Mesenchymal stem cell (in vitro differentiated cells and primary cell): Measurements from ENCODE around the gene EXOC3L1.

ENCODE experiments used
- DNase-seq: peaks from one replicate; pipeline ENCODE4 v3.0.0-alpha.2; 2013
- H2AFZ ChIP-seq: one replicate; pipeline ENCODE4 v1.6.1; 2013; ENCODE audit warnings: low read depth, mild to moderate bottlenecking, control low read depth, inconsistent platforms, low read length, moderate library complexity
- H2AK5ac ChIP-seq: 2 replicates; pipeline ENCODE4 v1.6.1; 2013; ENCODE audit warnings: low read length, moderate library complexity, mild to moderate bottlenecking, inconsistent platforms; ENCODE audit not compliant: severe bottlenecking
- H2BK120ac ChIP-seq: one replicate; pipeline ENCODE4 v1.6.1; 2013; ENCODE audit warnings: low read depth, mild to moderate bottlenecking, inconsistent platforms, low read length, moderate library complexity
- H2BK12ac ChIP-seq, 2 experiments: one replicate each; pipeline ENCODE4 v1.6.1; 2013; ENCODE audit warnings: inconsistent platforms in 2 of 2, low read length in 2 of 2, mild to moderate bottlenecking in 2 of 2, moderate library complexity in 2 of 2, control low read depth in 1 of 2
- H2BK15ac ChIP-seq: one replicate; pipeline ENCODE4 v1.6.1; 2013; ENCODE audit warnings: mild to moderate bottlenecking, low read depth, inconsistent platforms; ENCODE audit not compliant: poor library complexity, severe bottlenecking
- H2BK5ac ChIP-seq: 2 replicates; pipeline ENCODE4 v1.6.1; 2013; ENCODE audit warnings: low read depth, mild to moderate bottlenecking, low read length, control low read depth, inconsistent platforms; ENCODE audit not compliant: poor library complexity, severe bottlenecking
- H3K14ac ChIP-seq, 2 experiments: one replicate each; pipeline ENCODE4 v1.6.1; 2013; ENCODE audit warnings: inconsistent platforms in 2 of 2, low read length in 2 of 2, control low read depth in 1 of 2, mild to moderate bottlenecking in 1 of 2, moderate library complexity in 1 of 2
- H3K18ac ChIP-seq, 2 experiments: one replicate each; pipeline ENCODE4 v1.6.1; 2013; ENCODE audit warnings: inconsistent platforms in 2 of 2, low read length in 2 of 2, control low read depth in 1 of 2, low read depth in 1 of 2, mild to moderate bottlenecking in 1 of 2
- H3K23ac ChIP-seq, 2 experiments: one replicate each; pipeline ENCODE4 v1.6.1; 2013; ENCODE audit warnings: inconsistent platforms in 2 of 2, low read length in 2 of 2, mild to moderate bottlenecking in 2 of 2, moderate library complexity in 2 of 2, control low read depth in 1 of 2
- H3K27ac ChIP-seq: 2 replicates; pipeline ENCODE4 v1.5.1; 2013; ENCODE audit warnings: mild to moderate bottlenecking, moderate library complexity, low read length, control low read depth, inconsistent platforms; ENCODE audit not compliant: poor library complexity, severe bottlenecking
- H3K27me3 ChIP-seq, 2 experiments: 2 replicates each; pipeline versions ENCODE4 v1.6.1 to v1.7.0; 2013; ENCODE audit warnings: low read length in 2 of 2, mild to moderate bottlenecking in 2 of 2, moderate library complexity in 2 of 2, control low read depth in 1 of 2, inconsistent platforms in 1 of 2; ENCODE audit not compliant: control insufficient read depth in 1 of 2, insufficient read depth in 1 of 2
- H3K36me3 ChIP-seq, 2 experiments: 2 replicates each; pipeline versions ENCODE4 v1.6.1 to v1.7.0; 2013; ENCODE audit warnings: low read length in 2 of 2, control low read depth in 1 of 2, inconsistent platforms in 1 of 2, low read depth in 1 of 2, mild to moderate bottlenecking in 1 of 2; ENCODE audit not compliant: insufficient read depth in 2 of 2, control insufficient read depth in 1 of 2
- H3K4ac ChIP-seq, 2 experiments: one replicate each; pipeline ENCODE4 v1.6.1; 2013; ENCODE audit warnings: inconsistent platforms in 2 of 2, low read length in 2 of 2, mild to moderate bottlenecking in 2 of 2, moderate library complexity in 2 of 2, control low read depth in 1 of 2, low read depth in 1 of 2
- H3K4me1 ChIP-seq: 2 replicates; pipeline ENCODE4 v1.6.1; 2013; ENCODE audit warnings: low read depth, low read length, control low read depth; ENCODE audit not compliant: control insufficient read depth, insufficient read depth
- H3K4me2 ChIP-seq: 2 replicates; pipeline ENCODE4 v1.6.1; 2013; ENCODE audit warnings: low read length, mild to moderate bottlenecking, inconsistent platforms; ENCODE audit not compliant: poor library complexity, severe bottlenecking
- H3K4me3 ChIP-seq, 2 experiments: 2 replicates each; pipeline versions ENCODE4 v1.5.1 to v1.7.0; 2013; ENCODE audit warnings: low read length in 2 of 2, mild to moderate bottlenecking in 2 of 2, control low read depth in 1 of 2, low read depth in 1 of 2; ENCODE audit not compliant: insufficient read depth in 1 of 2
- H3K79me1 ChIP-seq: replicated peaks from 2 replicates; pipeline ENCODE4 v1.6.1; 2013; ENCODE audit warnings: mild to moderate bottlenecking, control low read depth, low read length, inconsistent platforms; ENCODE audit not compliant: poor library complexity, severe bottlenecking
- H3K9ac ChIP-seq: 2 replicates; pipeline ENCODE4 v1.7.0; 2013; ENCODE audit warnings: mild to moderate bottlenecking, low read length, moderate library complexity
- H3K9me3 ChIP-seq: 2 replicates; pipeline ENCODE4 v1.7.0; 2013; ENCODE audit warnings: mild to moderate bottlenecking, low read length; ENCODE audit not compliant: control insufficient read depth
- H4K8ac ChIP-seq: one replicate; pipeline ENCODE4 v1.6.1; 2013; ENCODE audit warnings: inconsistent platforms, mild to moderate bottlenecking, low read length, moderate library complexity
- H4K91ac ChIP-seq: one replicate; pipeline ENCODE4 v1.6.1; 2013; ENCODE audit warnings: mild to moderate bottlenecking, low read length, inconsistent platforms
- WGBS: methylation state at CpG from one replicate; pipeline ENCODE4 v1.1.7; 2013; ENCODE audit warnings: mixed read lengths; 5-methylcytosine and 5-hydroxymethylcytosine counted together

EXOC3L1 gene

GRCh38 chr16:67163164-67163998 is 26.6 kb downstream of the EXOC3L1 start:
- Histone ChIP-seq H2BK12ac (peak overlapping the region; percentile 12 to 59), H3K18ac (peak overlapping the region in 1 of 2 experiments; percentile 67), H4K91ac (peak overlapping the region; percentile 74), H3K9me3 (no peaks in the 10 kb centered on the region), H3K27me3 (peaks cover 21 to 60% of the 10 kb centered on the region in 2 experiments), H3K14ac (no peak overlapping the region), H4K8ac (peak overlapping the region; percentile 12), H3K4me3 (peak overlapping the region; percentile 49 to 62), H2BK15ac (peak overlapping the region; percentile 62), H2AFZ (peak overlapping the region; percentile 20), H3K27ac (no peak overlapping the region), H2AK5ac (no peak overlapping the region), H3K4me2 (peak overlapping the region; percentile 96), H3K79me1 (peaks cover 6% of the 10 kb centered on the region), H3K4me1 (peaks cover 53% of the 10 kb centered on the region), H2BK5ac (no peak overlapping the region), H3K4ac (no peak overlapping the region), H3K23ac (peak overlapping the region in 1 of 2 experiments; percentile 85), H3K36me3 (peaks cover 0 to 7% of the 10 kb centered on the region in 2 experiments), H3K9ac (peak overlapping the region; percentile 57), H2BK120ac (no peak overlapping the region)
- 3% methylated on average over 87 of the region's 99 CpGs for WGBS
- peak; percentile 49 for DNase-seq

- Histone ChIP-seq H3K36me3 (peaks cover 0 to 7% of the 10 kb centered on the region in 2 experiments), H2AK5ac (no peak overlapping the region), H3K4ac (no peak overlapping the region), H3K4me2 (peak overlapping the region; percentile 96), H2BK120ac (no peak overlapping the region), H3K18ac (peak overlapping the region in 1 of 2 experiments; percentile 42), H2AFZ (no peak overlapping the region), H3K9ac (no peak overlapping the region), H2BK5ac (no peak overlapping the region), H2BK12ac (no peak overlapping the region), H2BK15ac (no peak overlapping the region), H4K91ac (peak overlapping the region; percentile 74), H3K9me3 (no peaks in the 10 kb centered on the region), H4K8ac (peak overlapping the region; percentile 55), H3K23ac (peak overlapping the region in 1 of 2 experiments; percentile 85), H3K27ac (no peak overlapping the region), H3K79me1 (peaks cover 6% of the 10 kb centered on the region), H3K4me1 (peaks cover 53% of the 10 kb centered on the region), H3K14ac (no peak overlapping the region), H3K27me3 (peaks cover 21 to 53% of the 10 kb centered on the region in 2 experiments), H3K4me3 (no peak overlapping the region)
- peak; percentile 50 for DNase-seq
- WGBS = 8% methylated on average over 42 of the region's 44 CpGs
These were observed 27.3 kb downstream of the EXOC3L1 start for GRCh38 chr16:67162506-67163163.

GRCh38 chr16:67161595-67162058 is 28.3 kb downstream of the EXOC3L1 start:
- peak overlapping the region in 1 of 2 experiments; percentile 99 for H3K4me3 ChIP-seq
- no peak overlapping the region for H2BK15ac ChIP-seq
- peaks cover 21 to 51% of the 10 kb centered on the region in 2 experiments for H3K27me3 ChIP-seq
- H3K79me1 ChIP-seq = peaks cover 7% of the 10 kb centered on the region
- H3K18ac ChIP-seq = no peak overlapping the region
- H3K9ac ChIP-seq = peak overlapping the region; percentile 93
- 37% methylated on average over 25 of the region's 25 CpGs for WGBS
- peak overlapping the region in 1 of 2 experiments; percentile 7 for H2BK12ac ChIP-seq
- no peak overlapping the region for H3K4ac ChIP-seq
- DNase-seq = no peak
- no peak overlapping the region for H2AFZ ChIP-seq
- no peak overlapping the region for H3K14ac ChIP-seq
- H3K23ac ChIP-seq = peak overlapping the region in 1 of 2 experiments; percentile 61
- no peaks in the 10 kb centered on the region for H3K9me3 ChIP-seq
- no peak overlapping the region for H4K91ac ChIP-seq
- H4K8ac ChIP-seq = no peak overlapping the region
- H3K36me3 ChIP-seq = peaks cover 0 to 4% of the 10 kb centered on the region in 2 experiments
- no peak overlapping the region for H3K4me2 ChIP-seq
- H2BK120ac ChIP-seq = no peak overlapping the region
- H2BK5ac ChIP-seq = no peak overlapping the region
- no peak overlapping the region for H3K27ac ChIP-seq
- no peak overlapping the region for H2AK5ac ChIP-seq
- H3K4me1 ChIP-seq = peaks cover 53% of the 10 kb centered on the region
